HCT116 (cell line): Measurements from ENCODE around the gene FBXO42.

Source experiments
- CEBPB ChIP-seq: IDR thresholded peaks from 2 replicates; pipeline ENCODE4 v1.6.1; 2012; ENCODE audit warnings: low read depth
- CTCF ChIP-seq, 3 experiments: fragments of 200-600 bp in 1 of 3; sonication (generic) in 1 of 3; IDR thresholded peaks in 2 of 3; conservative IDR thresholded peaks in 1 of 3; 2 replicates each; pipeline ENCODE4 v1.5.1; 2012 to 2017; ENCODE audit warnings: low read depth in 2 of 3, low read length in 2 of 3, antibody characterized with exemption in 1 of 3, borderline replicate concordance in 1 of 3, control low read depth in 1 of 3, mild to moderate bottlenecking in 1 of 3, mixed read lengths in 1 of 3, mixed run types in 1 of 3, moderate library complexity in 1 of 3; ENCODE audit not compliant: insufficient read depth in 1 of 3
- MAX ChIP-seq: IDR thresholded peaks from 2 replicates; pipeline ENCODE4 v1.6.1; 2012
- POLR2A ChIP-seq: IDR thresholded peaks from 2 replicates; pipeline ENCODE4 v1.7.0; 2011; ENCODE audit warnings: borderline replicate concordance; ENCODE audit not compliant: insufficient read depth, insufficient read length; ENCODE audit errors: extremely low read depth
- SP1 ChIP-seq: IDR thresholded peaks from 2 replicates; pipeline ENCODE4 v1.6.1; 2012; ENCODE audit warnings: low read depth
- ZFX ChIP-seq: fragments of 450-650 bp; IDR thresholded peaks from 2 replicates; pipeline ENCODE4 v1.6.1; 2017
- ZNF274 ChIP-seq: fragments of 200-500 bp; sonication (Bioruptor generic); IDR thresholded peaks from 2 replicates; pipeline ENCODE4 v1.6.1; 2014; ENCODE audit warnings: mild to moderate bottlenecking, low read depth, low read length, inconsistent platforms

- TF ChIP-seq CTCF (IDR thresholded peaks at IDR 0.05 in 2 of 3, conservative IDR thresholded peaks at IDR 0.05 in 1 of 3; ENCODE audit: borderline replicate concordance in 1 of 3, insufficient read depth in 1 of 3, low read depth in 2 of 3, low read length in 2 of 3) (no peak), ZNF274 (no peak), CEBPB (no peak), MAX (no peak), POLR2A (no peak), ZFX (no peak), SP1 (no peak)
These were observed 25.4 kb downstream of the FBXO42 start for GRCh38 chr1:16326833-16327404.
